ENCODE results near the gene RPL29. TPM values are rescaled to one million over a fixed set of nuclear protein-coding genes. Genes with fewer than 3 reads are reported as not detected.
A peak's percentile ranks its signal among the peaks of the same experiment; 100 is the strongest.

RPL29 gene
- total RNA-seq, 1 donor from 2014 or later, result 588 TPM

GRCh38 chr3:52023860-52024764, 28.4 kb upstream of the RPL29 start:
- no peak for DNase-seq
- Mint-ChIP-seq H3K4me1 (ENCODE audit: low read depth, unreplicated experiment) (peaks cover 38% of the 10 kb centered on the region), H3K9me3 (ENCODE audit: unreplicated experiment) (peaks cover 30% of the 10 kb centered on the region), H3K36me3 (ENCODE audit: unreplicated experiment) (peaks cover 4% of the 10 kb centered on the region), H3K4me3 (ENCODE audit: unreplicated experiment) (peak overlapping the region; percentile 43), H3K27me3 (ENCODE audit: unreplicated experiment) (peaks cover 26% of the 10 kb centered on the region), H3K27ac (ENCODE audit: unreplicated experiment) (no peak overlapping the region)
- no peak for TF ChIP-seq CTCF (IDR thresholded peaks at IDR 0.05; ENCODE audit: partially characterized antibody, unreplicated experiment)

- no peak for TF ChIP-seq CTCF (IDR thresholded peaks at IDR 0.05; ENCODE audit: partially characterized antibody, unreplicated experiment)
- Mint-ChIP-seq H3K36me3 (ENCODE audit: unreplicated experiment) (peaks cover 4% of the 10 kb centered on the region), H3K4me1 (ENCODE audit: low read depth, unreplicated experiment) (peaks cover 38% of the 10 kb centered on the region), H3K4me3 (ENCODE audit: unreplicated experiment) (no peak overlapping the region), H3K9me3 (ENCODE audit: unreplicated experiment) (peaks cover 30% of the 10 kb centered on the region), H3K27ac (ENCODE audit: unreplicated experiment) (no peak overlapping the region), H3K27me3 (ENCODE audit: unreplicated experiment) (peaks cover 26% of the 10 kb centered on the region)
- no peak for DNase-seq
Observed at GRCh38 chr3:52023101-52023770, 27.5 kb upstream of the RPL29 start.

DNA sequence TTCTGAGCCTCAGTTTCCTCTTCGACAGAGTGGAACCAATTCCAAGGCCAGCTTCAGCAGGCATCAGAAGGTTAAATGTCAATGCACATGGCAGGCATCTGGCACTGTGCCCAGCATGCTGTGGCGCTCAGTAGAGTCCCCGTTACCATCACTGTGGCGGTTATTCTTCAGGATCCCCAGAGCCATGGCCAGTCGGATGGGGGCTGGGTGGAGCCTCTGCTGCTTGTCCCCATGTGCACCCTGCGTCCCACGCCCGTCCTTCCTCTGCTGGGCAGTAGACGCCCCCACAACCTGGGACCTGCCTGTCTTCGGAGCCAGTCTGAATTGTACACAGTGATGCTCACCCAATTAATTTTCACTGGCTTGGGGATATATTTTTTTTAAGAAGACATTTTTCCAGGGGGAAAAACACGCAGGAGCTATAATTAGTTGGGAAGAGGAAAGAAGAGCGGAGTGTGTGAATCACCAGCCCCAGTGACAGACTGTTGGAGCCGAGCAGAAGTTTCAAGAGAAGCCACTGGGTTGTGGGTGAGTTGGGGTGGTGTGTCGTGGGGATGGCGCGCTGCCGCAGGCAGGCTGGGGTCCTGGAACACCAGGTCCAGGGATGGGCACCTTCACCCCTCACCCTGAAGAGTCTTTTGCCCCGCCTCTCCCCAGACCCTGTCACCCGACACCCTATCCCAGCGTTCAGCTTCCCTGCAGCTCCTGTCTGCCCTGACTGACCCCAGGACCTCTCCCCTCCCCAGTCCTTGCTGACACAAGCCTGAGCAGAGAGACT, 26.8 kb upstream of the RPL29 start:
- H3K27me3 Mint-ChIP-seq (ENCODE audit: unreplicated experiment), result peaks cover 26% of the 10 kb centered on the region
- no peak for TF ChIP-seq CTCF (IDR thresholded peaks at IDR 0.05; ENCODE audit: partially characterized antibody, unreplicated experiment)
- H3K9me3 Mint-ChIP-seq (ENCODE audit: unreplicated experiment), result peaks cover 30% of the 10 kb centered on the region
- H3K27ac Mint-ChIP-seq (ENCODE audit: unreplicated experiment), result peak overlapping the region; percentile 48
- H3K4me3 Mint-ChIP-seq (ENCODE audit: unreplicated experiment), result peak overlapping the region; percentile 52
- H3K4me1 Mint-ChIP-seq (ENCODE audit: low read depth, unreplicated experiment), result peaks cover 40% of the 10 kb centered on the region
- peaks cover 4% of the 10 kb centered on the region for H3K36me3 Mint-ChIP-seq (ENCODE audit: unreplicated experiment)
- DNase-seq, result no peak

- H3K27ac Mint-ChIP-seq (ENCODE audit: unreplicated experiment), result no peak overlapping the region
- H3K4me1 Mint-ChIP-seq (ENCODE audit: low read depth, unreplicated experiment), result peaks cover 42% of the 10 kb centered on the region
- peak overlapping the region; percentile 3 for H3K4me3 Mint-ChIP-seq (ENCODE audit: unreplicated experiment)
- no peak for TF ChIP-seq CTCF (IDR thresholded peaks at IDR 0.05; ENCODE audit: partially characterized antibody, unreplicated experiment)
- H3K36me3 Mint-ChIP-seq (ENCODE audit: unreplicated experiment), result peaks cover 4% of the 10 kb centered on the region
- peaks cover 29% of the 10 kb centered on the region for H3K27me3 Mint-ChIP-seq (ENCODE audit: unreplicated experiment)
- no peak for DNase-seq
- peaks cover 30% of the 10 kb centered on the region for H3K9me3 Mint-ChIP-seq (ENCODE audit: unreplicated experiment)
Observed at GRCh38 chr3:52021489-52022268, 26.0 kb upstream of the RPL29 start.

Measured in glutamatergic neuron (in vitro differentiated cells).